ENCODE data around the gene ENPP5. TPM values are rescaled to one million over a fixed set of nuclear protein-coding genes. Genes with fewer than 3 reads are reported as not detected.

ENPP5 gene
- total RNA-seq, 4 donors from 2014 or later: 0.47 to 2.6 (median 1.3) TPM

- Histone ChIP-seq H3K27me3 (no peaks in the 10 kb centered on the region), H3K27ac (no peak overlapping the region), H3K4me3 (no peak overlapping the region), H3K36me3 (no peaks in the 10 kb centered on the region), H3K4me1 (no peaks in the 10 kb centered on the region), H3K9me3 (no peaks in the 10 kb centered on the region)
- ATAC-seq: no peak
- TF ChIP-seq CTCF (IDR thresholded peaks at IDR 0.05): no peak
- TF ChIP-seq POLR2A (IDR thresholded peaks at IDR 0.05): no peak
- no peak for TF ChIP-seq EP300 (IDR thresholded peaks at IDR 0.05)
- no peak for TF ChIP-seq POLR2AphosphoS5 (IDR thresholded peaks at IDR 0.05)
Observed at GRCh38 chr6:46208303-46208702, 37.5 kb upstream of the ENPP5 start.

GRCh38 chr6:46207174-46207573 is 36.4 kb upstream of the ENPP5 start:
- no peak for ATAC-seq
- Histone ChIP-seq H3K9me3 (no peaks in the 10 kb centered on the region), H3K4me3 (no peak overlapping the region), H3K27ac (no peak overlapping the region), H3K27me3 (no peaks in the 10 kb centered on the region), H3K36me3 (no peaks in the 10 kb centered on the region), H3K4me1 (no peaks in the 10 kb centered on the region)
- WGBS, 2 donors (ENCODE audit: low coverage in 1 of 2): 80 to 93% methylated on average over 2 to 3 of the region's 3 CpGs
- TF ChIP-seq POLR2AphosphoS5 (IDR thresholded peaks at IDR 0.05) (no peak), POLR2A (IDR thresholded peaks at IDR 0.05) (no peak), CTCF (IDR thresholded peaks at IDR 0.05) (no peak), EP300 (IDR thresholded peaks at IDR 0.05) (no peak)

- H3K9me3 ChIP-seq: no peaks in the 10 kb centered on the region
- WGBS, 2 donors (ENCODE audit: low coverage in 1 of 2): 93 to 96% methylated on average over 4 to 11 of the region's 29 CpGs
- no peak for ATAC-seq
- H3K27me3 ChIP-seq: no peaks in the 10 kb centered on the region
- no peak overlapping the region for H3K4me3 ChIP-seq
- TF ChIP-seq POLR2A (IDR thresholded peaks at IDR 0.05) (no peak), EP300 (IDR thresholded peaks at IDR 0.05) (no peak), POLR2AphosphoS5 (IDR thresholded peaks at IDR 0.05) (no peak), CTCF (IDR thresholded peaks at IDR 0.05) (no peak)
- no peaks in the 10 kb centered on the region for H3K4me1 ChIP-seq
- H3K36me3 ChIP-seq: no peaks in the 10 kb centered on the region
- no peak overlapping the region for H3K27ac ChIP-seq
Observed at GRCh38 chr6:46204880-46205650, 34.3 kb upstream of the ENPP5 start.

GRCh38 chr6:46203391-46204177 is 32.8 kb upstream of the ENPP5 start:
- TF ChIP-seq POLR2A (IDR thresholded peaks at IDR 0.05) (no peak), EP300 (IDR thresholded peaks at IDR 0.05) (no peak), POLR2AphosphoS5 (IDR thresholded peaks at IDR 0.05) (no peak), CTCF (IDR thresholded peaks at IDR 0.05) (no peak)
- Histone ChIP-seq H3K27me3 (no peaks in the 10 kb centered on the region), H3K4me3 (no peak overlapping the region), H3K36me3 (no peaks in the 10 kb centered on the region), H3K27ac (no peak overlapping the region), H3K4me1 (no peaks in the 10 kb centered on the region), H3K9me3 (no peaks in the 10 kb centered on the region)
- WGBS, 2 donors (ENCODE audit: low coverage in 1 of 2): 10 to 14% methylated on average over 1 of the region's 2 CpGs
- ATAC-seq: no peak

Measured in gastroesophageal sphincter (tissue), 4 donors.